Neuron (in vitro differentiated cells): Measurements from ENCODE around the gene ARAF.

Experiments
- H2AFZ ChIP-seq: one replicate; pipeline ENCODE4 v1.6.1; 2013; ENCODE audit warnings: low read depth, mild to moderate bottlenecking, inconsistent platforms, low read length, moderate library complexity
- H3K27me3 ChIP-seq: one replicate; pipeline ENCODE4 v1.6.1; 2013; ENCODE audit warnings: low read length; ENCODE audit not compliant: insufficient read depth
- H3K36me3 ChIP-seq: one replicate; pipeline ENCODE4 v1.6.1; 2013; ENCODE audit warnings: low read length; ENCODE audit not compliant: insufficient read depth
- H3K4me1 ChIP-seq: one replicate; pipeline ENCODE4 v1.6.1; 2013; ENCODE audit warnings: low read length; ENCODE audit not compliant: insufficient read depth
- H3K4me3 ChIP-seq: 2 replicates; pipeline ENCODE4 v1.5.1; 2013; ENCODE audit warnings: mild to moderate bottlenecking, low read length, moderate library complexity
- H3K9me3 ChIP-seq: one replicate; pipeline ENCODE4 v1.6.1; 2013; ENCODE audit warnings: low read length

ARAF gene

DNA sequence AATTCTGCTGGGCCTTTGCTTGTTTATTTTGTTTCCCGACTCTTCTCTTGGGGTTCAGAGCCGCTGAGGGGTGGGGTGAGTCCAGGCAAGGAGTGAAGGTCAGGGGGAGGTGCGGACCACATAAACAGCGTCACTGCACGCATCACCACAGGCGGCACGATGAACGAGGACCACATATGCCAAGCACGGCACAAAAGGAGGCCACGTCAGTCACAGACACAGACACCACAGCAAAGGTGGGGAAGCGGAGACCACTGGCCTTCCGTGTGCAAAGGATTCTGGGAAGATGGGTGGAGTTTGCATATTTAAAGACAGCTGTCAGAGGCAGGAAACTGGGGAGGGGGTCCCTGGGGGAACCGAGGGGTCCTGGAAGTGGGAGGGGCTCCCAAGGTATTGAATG lies 10.9 kb downstream of the ARAF start:
- H3K4me1 ChIP-seq: no peaks in the 10 kb centered on the region
- no peaks in the 10 kb centered on the region for H3K27me3 ChIP-seq
- H3K4me3 ChIP-seq: no peak overlapping the region
- peaks cover 3% of the 10 kb centered on the region for H3K9me3 ChIP-seq
- no peak overlapping the region for H2AFZ ChIP-seq
- H3K36me3 ChIP-seq: peaks cover 28% of the 10 kb centered on the region

DNA sequence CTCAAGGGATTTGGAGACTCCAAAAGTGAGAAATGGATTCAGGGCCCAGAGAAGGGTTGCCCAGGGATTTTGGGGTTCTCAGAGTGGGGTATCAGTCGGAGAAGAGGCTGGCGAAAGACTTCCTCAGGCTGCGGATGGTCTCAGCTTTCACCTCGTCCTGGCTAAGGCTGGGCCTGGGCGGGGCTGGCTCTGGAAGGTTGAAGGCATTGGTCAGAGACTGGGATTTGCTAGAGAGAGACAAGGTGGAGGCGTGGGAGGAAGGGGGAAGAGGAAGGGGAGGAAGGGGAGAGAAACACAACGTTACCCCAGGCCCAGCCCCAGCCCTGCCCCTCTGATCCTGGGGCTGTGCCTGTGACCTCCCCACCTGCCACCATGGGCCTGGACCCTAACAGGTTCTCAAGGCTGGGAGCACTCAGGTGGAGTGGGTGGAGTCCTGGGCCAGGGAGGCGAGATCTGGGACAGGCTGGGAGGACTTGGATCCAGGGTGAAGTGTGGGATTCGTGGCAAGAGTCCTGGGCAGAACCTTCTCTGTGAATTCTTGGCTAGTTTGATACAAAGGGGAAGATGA lies 11.9 kb downstream of the ARAF start:
- Histone ChIP-seq H3K27me3 (no peaks in the 10 kb centered on the region), H3K4me1 (no peaks in the 10 kb centered on the region), H3K4me3 (no peak overlapping the region), H3K9me3 (peaks cover 3% of the 10 kb centered on the region), H2AFZ (no peak overlapping the region), H3K36me3 (peaks cover 22% of the 10 kb centered on the region)

DNA sequence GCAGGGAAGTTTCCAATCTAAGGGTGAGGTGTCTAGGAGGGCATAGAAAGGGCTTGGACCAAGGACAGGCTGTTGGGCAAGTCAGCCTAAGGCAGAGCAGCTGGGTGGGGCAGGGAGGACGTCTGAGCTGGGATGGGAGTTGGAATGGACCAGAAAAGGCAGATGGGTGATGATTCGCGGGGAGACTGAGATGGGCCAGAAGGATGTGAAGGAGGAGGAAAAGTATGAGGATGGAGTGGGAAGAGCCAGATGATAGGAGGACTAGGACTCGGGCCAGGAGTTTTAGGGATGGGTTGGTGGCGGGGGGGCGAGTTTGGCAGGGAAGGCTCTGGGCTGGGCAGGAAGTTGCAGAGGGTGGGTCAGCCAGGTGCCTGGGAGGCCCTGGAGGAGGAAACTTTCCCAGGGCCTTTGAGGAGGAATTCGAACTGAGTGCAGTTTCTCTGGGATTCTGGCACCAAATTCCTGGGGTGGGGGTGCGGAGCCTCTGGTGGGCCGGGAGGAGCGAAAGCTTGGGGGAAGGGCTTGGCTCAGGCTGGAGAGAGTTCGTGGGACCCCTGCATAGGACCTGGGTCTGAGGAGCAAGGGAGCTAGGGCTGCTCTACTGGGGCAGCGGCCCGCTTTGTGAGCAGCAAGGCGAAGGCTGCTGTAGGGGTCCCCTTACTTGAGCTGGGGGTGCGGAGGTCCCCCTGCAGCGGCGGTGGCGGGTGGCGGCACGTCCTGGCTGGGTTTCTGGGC lies 12.5 kb downstream of the ARAF start:
- Histone ChIP-seq H3K27me3 (no peaks in the 10 kb centered on the region), H2AFZ (no peak overlapping the region), H3K9me3 (peaks cover 3% of the 10 kb centered on the region), H3K4me1 (no peaks in the 10 kb centered on the region), H3K4me3 (no peak overlapping the region), H3K36me3 (peaks cover 15% of the 10 kb centered on the region)

DNA sequence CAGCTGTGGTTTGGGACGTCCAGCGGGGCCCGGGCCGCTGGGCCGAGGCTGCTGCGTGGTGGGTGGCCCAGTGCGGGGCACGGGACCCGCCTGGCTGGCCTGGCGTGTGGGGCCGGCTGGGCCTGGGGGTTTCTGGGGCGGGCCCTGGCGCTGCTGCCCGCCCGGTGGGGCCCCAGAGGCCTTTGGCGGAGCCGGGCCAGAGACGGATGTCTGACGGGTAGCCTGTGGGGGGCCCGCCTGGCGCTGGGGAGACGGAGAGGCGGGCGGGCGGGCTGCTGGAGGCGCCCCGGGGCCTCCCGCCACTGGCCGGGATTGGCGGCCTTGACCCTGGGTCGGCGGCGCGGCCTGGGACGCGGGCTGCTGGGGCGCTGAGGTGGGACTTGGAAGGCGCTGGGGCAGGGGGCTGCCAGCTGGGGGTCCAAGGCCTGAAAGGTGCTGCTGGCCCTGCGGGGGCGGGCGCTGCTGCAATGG lies 13.1 kb downstream of the ARAF start:
- peaks cover 9% of the 10 kb centered on the region for H3K36me3 ChIP-seq
- H3K27me3 ChIP-seq: no peaks in the 10 kb centered on the region
- no peak overlapping the region for H3K4me3 ChIP-seq
- H3K9me3 ChIP-seq: peaks cover 3% of the 10 kb centered on the region
- H3K4me1 ChIP-seq: no peaks in the 10 kb centered on the region
- H2AFZ ChIP-seq: no peak overlapping the region

DNA sequence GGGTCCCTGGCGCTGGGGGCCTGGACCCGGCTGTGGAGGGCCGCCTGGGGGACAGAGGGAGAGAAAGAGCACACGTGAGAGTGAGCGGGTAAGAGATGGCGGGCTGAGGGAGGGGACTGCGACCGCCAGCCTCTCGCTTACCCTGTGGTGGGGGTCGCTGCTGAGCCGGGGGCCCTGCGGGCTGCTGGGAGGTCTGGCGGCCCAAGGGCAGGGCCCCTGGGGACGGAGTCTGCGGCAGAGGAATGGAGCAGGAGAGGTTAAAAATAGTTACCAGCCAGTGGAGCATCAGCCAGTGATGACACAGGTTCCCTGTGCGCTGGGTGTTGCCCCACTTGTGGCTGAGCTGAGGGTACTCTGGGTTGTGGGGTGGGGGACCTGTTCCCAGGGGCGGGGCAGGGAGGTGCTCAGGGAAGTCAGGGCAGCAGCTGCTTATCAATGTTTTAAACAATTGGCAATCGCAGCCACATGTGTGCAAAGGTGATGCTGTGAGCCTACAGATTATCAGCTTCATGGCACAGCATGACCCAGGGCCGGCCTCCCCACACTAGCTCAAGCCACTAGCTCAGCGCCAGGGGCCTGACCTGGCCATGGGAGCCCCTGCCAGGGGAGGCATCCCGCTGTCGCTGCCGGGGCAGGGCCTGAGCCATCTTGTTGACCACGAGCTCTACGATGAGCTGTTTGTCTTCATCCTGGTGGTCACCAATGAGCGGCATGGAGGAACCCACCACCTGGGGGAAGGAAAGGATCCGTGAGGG lies 13.7 kb downstream of the ARAF start:
- H3K27me3 ChIP-seq: no peaks in the 10 kb centered on the region
- peaks cover under 1% of the 10 kb centered on the region for H3K9me3 ChIP-seq
- no peaks in the 10 kb centered on the region for H3K4me1 ChIP-seq
- no peak overlapping the region for H2AFZ ChIP-seq
- no peak overlapping the region for H3K4me3 ChIP-seq
- H3K36me3 ChIP-seq: peaks cover 5% of the 10 kb centered on the region

DNA sequence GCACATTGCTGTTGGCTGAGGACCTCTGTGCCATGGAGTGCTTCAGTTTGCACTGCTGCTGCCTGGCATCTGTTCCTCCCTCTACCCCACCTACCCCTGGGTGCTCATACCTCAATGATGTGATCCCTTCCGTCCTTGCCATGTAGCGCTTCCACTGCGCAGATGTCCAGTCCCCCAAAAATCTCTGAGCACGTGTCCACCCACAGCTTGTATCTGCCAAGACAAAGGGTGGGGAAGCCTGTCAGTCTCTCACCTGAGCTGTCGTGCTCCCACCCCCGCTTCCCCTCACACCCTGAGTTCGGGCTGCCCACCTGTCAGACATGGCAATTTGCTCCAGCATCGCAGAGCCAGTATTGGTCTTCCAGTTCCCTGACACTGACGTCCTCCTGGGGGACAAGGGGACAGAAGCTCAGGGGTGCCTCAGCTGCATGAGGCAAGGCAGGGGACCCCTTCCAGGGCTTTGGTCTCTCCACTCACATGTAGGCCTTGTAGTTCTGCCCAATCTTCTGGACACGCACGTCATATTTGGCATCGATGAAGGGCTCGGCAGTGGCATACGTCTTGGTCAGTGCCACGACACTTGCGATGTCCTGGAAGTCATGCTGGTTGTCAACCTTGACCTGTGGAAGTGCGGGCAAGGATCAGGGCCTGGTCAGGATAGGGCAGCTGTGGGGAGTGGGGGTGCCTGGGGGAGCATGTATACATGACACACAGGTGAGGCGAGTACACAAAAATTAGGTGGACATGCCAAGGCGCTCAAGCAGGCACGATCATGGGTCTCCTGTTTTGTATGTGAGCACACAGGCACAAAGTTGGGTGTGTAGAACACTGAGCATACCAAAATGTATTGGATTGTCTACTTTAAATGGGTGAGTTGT lies 15.3 kb downstream of the ARAF start:
- Histone ChIP-seq H3K27me3 (no peaks in the 10 kb centered on the region), H3K36me3 (no peaks in the 10 kb centered on the region), H3K4me1 (no peaks in the 10 kb centered on the region), H2AFZ (no peak overlapping the region), H3K9me3 (no peaks in the 10 kb centered on the region), H3K4me3 (no peak overlapping the region)

DNA sequence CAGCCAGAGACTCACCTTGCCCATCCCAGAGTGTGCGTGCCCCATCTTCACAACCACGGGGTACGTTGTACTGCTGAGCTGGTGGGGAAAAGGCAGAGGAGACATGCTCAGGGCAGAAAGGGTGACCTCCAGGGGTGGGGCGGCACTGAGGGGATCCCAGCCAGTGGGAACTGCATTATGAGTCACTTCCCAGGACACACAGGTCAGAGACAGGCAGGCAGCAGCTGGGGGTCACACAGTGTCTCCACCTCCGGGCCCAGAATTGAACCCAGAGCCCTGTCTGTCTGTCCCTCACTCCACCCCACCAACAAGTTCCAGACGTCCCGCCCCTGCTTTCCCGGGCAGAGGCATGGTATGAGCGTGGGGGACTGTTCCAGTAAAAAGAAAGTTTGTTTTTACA lies 16.4 kb downstream of the ARAF start:
- no peaks in the 10 kb centered on the region for H3K4me1 ChIP-seq
- no peak overlapping the region for H3K4me3 ChIP-seq
- H3K36me3 ChIP-seq: no peaks in the 10 kb centered on the region
- no peaks in the 10 kb centered on the region for H3K27me3 ChIP-seq
- H2AFZ ChIP-seq: no peak overlapping the region
- H3K9me3 ChIP-seq: no peaks in the 10 kb centered on the region

DNA sequence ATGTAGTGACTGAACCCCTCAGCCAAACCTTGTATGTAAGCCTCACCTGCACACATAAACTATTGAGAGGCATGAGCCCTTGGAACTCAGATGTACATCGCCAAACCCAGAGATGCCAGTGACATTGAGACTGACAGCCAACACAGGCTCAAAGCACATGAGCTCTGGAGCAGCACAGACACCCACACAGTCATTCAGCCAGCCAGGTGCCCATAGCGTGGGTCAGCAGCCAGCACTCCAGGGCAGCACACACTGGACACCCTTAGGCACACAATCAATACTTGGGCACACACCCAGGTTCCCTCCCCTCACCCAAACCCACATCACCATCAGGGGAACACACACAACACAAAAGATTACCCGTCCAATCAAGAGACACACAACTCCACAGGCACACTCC lies 16.9 kb downstream of the ARAF start:
- Histone ChIP-seq H3K27me3 (no peaks in the 10 kb centered on the region), H3K4me1 (no peaks in the 10 kb centered on the region), H3K9me3 (no peaks in the 10 kb centered on the region), H3K4me3 (no peak overlapping the region), H3K36me3 (no peaks in the 10 kb centered on the region), H2AFZ (no peak overlapping the region)

DNA sequence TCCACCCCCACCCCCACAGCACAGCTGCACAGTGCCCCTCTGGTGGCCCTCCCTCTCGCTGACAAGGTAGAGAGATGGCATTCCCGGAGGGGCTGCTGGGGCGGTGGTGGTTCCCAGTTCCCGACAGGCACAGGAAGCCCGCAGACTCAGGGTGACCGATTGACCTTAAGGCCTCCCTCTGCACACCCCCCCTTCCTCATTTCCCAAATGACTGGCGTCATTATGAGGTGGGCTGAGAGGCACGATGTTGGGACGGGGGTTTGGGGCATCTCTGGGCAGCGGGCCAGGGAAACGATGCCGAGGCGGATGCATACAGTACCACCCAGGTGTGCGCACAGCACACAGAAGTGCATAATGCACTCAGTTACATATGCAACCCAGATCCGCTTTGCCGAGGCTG lies 17.7 kb downstream of the ARAF start:
- H2AFZ ChIP-seq: no peak overlapping the region
- H3K27me3 ChIP-seq: no peaks in the 10 kb centered on the region
- H3K4me1 ChIP-seq: no peaks in the 10 kb centered on the region
- H3K4me3 ChIP-seq: no peak overlapping the region
- H3K9me3 ChIP-seq: no peaks in the 10 kb centered on the region
- H3K36me3 ChIP-seq: no peaks in the 10 kb centered on the region

DNA sequence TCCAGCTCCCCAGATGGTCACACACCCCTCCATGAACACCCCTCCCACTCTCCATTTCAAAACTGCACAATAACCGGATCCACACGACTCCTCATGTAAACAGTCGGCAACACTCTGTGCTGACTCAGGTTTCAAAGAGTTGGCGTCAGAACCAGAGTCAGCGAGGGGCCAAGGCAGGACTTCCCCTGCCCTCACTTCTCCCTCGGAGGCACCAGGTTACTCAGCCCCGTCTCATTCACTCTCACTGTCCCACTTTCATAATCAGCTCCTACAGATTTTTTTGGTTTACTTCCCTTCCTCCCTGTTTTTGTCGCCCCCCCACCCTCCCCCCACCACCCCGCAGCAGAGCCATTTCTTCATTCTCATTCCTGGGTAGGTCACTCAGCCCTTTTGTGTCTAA lies 18.5 kb downstream of the ARAF start:
- no peaks in the 10 kb centered on the region for H3K9me3 ChIP-seq
- no peaks in the 10 kb centered on the region for H3K4me1 ChIP-seq
- H3K36me3 ChIP-seq: peaks cover 1% of the 10 kb centered on the region
- H3K27me3 ChIP-seq: no peaks in the 10 kb centered on the region
- H2AFZ ChIP-seq: no peak overlapping the region
- H3K4me3 ChIP-seq: no peak overlapping the region

DNA sequence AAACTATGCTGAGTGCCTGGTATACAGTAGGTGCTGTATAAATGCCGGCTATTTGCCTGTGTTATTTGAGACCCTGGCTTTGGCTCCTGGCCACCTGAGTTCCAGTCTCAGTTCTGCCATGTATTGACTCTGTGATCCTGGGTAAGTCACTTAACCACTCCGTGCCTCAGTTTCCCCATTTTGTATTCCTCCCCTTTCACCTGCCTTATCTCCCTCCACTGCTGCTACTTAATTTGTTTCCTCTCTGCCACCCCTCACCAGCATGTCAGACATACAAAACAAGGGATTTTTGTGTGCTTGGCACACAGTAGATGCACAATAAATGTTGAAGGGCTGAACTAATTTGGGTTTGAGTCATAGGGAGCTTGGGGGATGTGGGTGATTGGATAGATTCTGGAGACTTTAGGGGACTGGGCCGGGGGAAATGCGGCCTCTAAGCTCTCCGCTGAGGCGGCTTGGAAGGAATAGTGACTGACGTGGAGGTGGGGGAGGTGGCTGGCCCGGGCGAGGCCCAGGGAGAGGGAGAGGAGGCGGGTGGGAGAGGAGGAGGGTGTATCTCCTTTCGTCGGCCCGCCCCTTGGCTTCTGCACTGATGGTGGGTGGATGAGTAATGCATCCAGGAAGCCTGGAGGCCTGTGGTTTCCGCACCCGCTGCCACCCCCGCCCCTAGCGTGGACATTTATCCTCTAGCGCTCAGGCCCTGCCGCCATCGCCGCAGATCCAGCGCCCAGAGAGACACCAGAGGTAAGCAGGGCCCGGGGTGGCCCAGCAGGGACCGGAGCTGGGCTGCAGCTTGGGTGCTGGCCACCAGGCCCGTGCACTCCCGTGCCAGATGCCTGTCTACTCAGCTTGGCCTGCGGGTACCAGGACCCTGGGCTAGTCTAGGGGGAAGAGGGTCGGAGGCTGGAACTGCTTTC lies 21.0 kb downstream of the ARAF start, which contains the start of gene TIMP1:
Gene TIMP1, plus strand, starts transcription at position 706 of the 917 bp plus-strand sequence. CDS start 980 bp downstream, outside the sequence.
- Histone ChIP-seq H2AFZ (no peak within 1 kb of the TSS), H3K27me3 (peaks cover 3% of the 10 kb centered on the region), H3K9me3 (no peaks in the 10 kb centered on the region), H3K4me1 (no peaks in the 10 kb centered on the region), H3K36me3 (peaks cover 3% of the 10 kb centered on the region), H3K4me3 (peak within 1 kb of the TSS; percentile 59)
